Activated gamma-delta T cell treated with anti-CD3 and anti-CD28 coated beads, Interleukin-2, amount 50 U/mL, for 16 hours (primary cell): ENCODE data around the gene ODAD4.
"Not testable (repeated sequence)": the region's sequence is repeated elsewhere in the genome, so short reads cannot be mapped to it uniquely, and the experiment has no call there.

ENCODE experiments used
- DNase-seq: peaks from one replicate; pipeline ENCODE4 v3.0.0-alpha.2; 2020; ENCODE audit warnings: low read depth

ODAD4 gene

DNA sequence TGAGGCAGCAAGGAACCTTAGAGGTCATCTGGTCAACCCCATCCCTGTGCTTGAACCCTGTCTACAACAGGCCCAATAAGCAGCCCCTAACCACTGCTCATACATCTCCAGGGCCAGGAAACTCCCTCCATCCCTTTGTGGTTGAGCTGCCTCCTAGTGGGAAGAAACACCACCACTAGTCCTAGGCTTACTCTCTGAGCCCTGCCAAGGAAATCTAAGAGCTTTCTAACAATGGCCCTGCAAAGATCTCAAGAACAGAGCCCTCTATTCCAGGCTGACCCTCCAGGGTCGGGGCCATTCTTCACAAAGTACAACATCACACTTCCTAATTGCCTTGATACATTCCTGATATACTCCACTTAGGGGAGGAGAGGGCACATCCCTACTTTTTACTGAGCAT lies 17.5 kb upstream of the ODAD4 start:
- DNase-seq = no peak

- DNase-seq = no peak
Observed at GRCh38 chr17:41913798-41914197, 16.6 kb upstream of the ODAD4 start.

DNA sequence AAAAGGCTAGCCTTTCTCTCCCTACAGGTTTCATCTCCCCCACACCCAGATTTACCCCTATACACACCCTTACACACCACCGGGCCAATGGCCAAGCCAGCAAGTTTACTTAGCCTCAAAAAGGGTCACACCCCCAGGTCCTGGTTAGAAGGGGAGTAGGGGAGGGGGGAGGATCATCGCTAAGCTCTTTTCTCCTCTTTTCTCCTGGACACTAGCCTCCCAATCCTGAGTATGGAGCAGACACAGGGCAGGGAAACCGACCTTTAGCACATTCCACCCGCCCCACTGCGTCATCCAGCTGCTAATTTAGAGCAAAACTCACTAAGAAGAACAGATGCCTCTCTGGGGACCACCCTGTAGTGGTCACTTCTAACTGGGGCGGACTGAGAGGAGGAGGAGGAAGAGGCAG lies 16.1 kb upstream of the ODAD4 start:
- no peak for DNase-seq

DNA sequence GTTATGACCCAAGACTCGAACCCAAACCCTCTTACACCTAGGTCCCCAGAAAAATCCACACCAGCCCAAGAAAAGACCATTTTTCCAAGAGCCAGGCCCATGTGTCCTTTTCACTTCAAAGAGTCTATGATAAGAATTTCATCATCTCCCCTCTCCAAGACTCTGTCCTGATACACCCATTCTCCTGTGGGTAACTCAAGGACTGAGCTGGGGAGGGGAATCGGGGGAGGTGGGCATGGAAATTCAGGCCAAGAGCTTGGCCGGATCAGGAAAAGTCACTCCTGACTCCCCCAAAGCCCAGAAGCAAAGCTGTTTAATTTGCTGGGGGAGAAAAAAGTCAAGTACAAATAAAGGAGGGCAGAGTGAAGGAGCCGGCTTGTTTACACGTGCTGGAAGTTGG lies 15.4 kb upstream of the ODAD4 start:
- no peak for DNase-seq

- no peak for DNase-seq
Observed at GRCh38 chr17:41915566-41915965, 14.9 kb upstream of the ODAD4 start.

GRCh38 chr17:41917192-41917591 lies 13.2 kb upstream of the ODAD4 start:
- DNase-seq = no peak

DNA sequence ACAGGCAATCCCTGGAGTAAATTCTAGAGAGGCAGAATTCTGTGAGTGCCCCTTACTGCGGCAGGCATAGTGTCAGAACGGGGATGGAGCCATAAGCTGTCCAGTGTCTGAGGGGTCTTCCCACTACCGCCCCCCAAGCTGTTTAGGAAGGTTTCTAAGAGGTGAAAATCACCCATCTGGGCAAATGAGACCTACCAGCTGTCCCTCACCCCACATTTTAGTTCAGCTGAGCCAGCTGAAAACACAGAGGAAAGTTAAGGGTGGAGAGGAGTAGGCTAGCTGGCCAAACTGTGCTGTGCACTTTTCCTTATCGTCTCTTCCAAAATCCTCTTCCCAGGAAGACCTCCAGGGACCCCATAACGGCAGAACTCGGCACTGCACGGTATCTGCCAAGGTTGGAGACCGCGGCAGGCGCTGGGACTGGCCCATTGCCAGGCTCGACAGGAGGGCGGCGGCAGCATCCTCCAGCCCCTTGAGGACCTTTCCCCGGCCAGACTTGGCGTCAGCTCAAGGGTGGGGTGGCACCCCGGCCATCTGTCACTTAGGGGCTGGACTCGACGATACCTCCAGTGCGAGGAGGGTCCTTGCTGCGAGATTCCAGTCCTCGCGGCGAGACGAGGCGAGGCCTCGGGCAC lies 12.6 kb upstream of the ODAD4 start:
- peak; percentile 4 for DNase-seq

- peak; percentile 94 for DNase-seq
Observed at GRCh38 chr17:41918314-41919164, 11.9 kb upstream of the ODAD4 start, which contains the start of gene ACLY. Gene ACLY (minus strand): TSS chr17:41918951. CDS start chr17:41913873, 5,078 bp downstream.

- DNase-seq = no peak
Observed at GRCh38 chr17:41919165-41919817, 11.1 kb upstream of the ODAD4 start.

DNA sequence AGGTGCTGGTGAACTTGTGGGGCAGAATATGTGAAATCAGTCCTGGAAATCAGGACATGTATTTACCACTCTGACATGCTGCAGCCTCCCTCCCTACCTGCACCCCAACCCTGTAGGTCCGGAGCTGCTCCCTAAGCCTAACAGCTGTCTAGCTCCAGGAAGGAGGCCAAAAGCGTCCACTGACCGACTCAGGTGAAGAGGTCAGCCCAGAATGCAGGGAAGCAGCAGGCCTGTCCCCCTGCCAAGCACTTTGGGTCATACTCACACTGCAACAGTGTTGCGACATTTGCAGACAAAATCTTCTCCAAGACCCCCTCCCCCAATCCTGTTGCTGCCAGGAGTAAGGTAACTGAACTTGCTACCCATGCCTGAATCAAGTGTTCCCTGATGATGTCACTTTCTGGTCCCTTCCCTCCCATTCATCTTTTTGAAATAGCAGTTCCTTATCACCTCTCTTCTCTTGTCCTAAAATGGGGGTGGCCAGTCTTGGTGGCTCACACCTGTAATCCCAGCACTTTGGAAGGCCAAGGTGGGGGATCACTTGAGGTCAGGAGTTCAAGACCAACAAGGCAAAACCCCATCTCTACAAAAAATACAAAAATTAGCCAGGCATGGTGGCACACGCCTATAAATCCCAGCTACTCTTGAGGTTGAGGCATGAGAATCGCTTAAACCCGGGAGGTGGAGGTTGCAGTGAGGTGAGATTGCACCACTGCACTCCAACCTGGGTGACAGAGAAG lies 10.4 kb upstream of the ODAD4 start:
- no peak for DNase-seq

GRCh38 chr17:41920580-41920955 lies 9.8 kb upstream of the ODAD4 start:
- DNase-seq = no peak

GRCh38 chr17:41925991-41926590 lies 4.3 kb upstream of the ODAD4 start:
- no peak for DNase-seq

DNA sequence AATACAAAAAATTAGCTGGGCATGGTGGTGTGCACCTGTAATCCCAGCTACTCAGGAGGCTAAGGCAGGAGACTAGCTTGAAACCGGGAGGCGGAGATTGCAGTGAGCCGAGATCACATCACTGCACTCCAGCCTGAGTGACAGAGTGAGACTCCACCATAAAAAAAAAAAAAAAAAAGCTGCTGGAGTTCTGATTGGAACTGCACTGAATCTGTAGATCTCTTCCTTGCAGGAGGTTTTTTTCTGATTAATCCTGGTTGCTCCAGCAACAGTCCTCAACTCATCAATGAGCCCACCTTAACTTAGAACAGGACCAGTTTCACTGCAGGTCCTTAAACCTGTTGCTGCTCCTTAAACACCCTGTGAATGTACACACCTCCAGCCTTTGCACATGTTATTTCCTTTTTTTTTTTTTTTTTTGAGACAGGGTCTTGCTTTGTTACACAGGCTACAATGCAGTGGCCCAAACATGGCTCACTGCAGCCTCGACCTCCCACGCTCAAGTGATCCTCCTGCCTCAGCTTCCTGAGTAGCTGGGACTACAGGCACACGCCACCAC lies 1.6 kb upstream of the ODAD4 start:
- no peak for DNase-seq

GRCh38 chr17:41930833-41931156 lies 378 bp downstream of the ODAD4 start:
- DNase-seq = not testable (repeated sequence)

DNA sequence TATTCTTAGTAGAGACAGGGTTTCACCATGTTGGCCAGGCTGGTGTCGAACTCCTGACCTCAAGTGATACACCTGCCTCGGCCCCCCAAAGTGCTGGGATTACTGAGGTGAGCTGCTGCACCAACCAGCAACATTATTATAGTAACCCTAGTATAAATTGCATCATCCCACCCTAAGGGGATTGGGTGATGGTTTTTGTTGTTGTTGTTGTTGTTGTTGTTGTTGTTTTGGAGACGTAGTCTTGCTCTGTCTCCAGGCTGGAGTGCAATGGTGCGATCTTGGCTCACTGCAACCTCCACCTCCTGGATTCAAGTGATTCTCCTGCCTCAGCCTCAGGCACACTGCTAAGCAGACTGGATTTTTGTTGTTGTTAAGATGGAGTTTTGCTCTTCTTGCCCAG lies 1.3 kb downstream of the ODAD4 start:
- DNase-seq = not testable (repeated sequence)

GRCh38 chr17:41932816-41933389 lies 2.5 kb downstream of the ODAD4 start:
- DNase-seq = no peak

DNA sequence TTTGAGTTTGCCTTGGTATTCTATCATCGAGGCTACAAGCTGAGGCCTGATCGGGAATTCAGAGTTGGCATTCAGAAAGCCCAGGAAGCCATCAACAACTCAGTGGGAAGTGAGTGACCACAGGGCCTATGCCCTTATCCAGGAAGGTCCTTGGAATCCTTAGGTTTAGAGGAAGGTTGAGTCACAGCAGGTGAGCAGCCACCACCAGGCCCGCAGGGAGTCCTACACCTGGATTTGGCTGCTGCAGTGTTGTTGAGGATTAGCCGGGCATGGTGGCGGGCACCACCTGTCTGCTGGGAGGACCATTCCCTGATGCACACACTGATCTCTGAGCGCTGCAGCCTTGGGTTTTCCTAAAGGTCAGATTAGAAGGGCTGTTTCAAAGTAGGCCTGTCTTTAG lies 5.2 kb downstream of the ODAD4 start:
- no peak for DNase-seq

- DNase-seq = no peak
Observed at GRCh38 chr17:41937970-41938954, 7.8 kb downstream of the ODAD4 start.

- DNase-seq = no peak
Observed at GRCh38 chr17:41939044-41939692, 8.8 kb downstream of the ODAD4 start.

- no peak for DNase-seq
Observed at GRCh38 chr17:41939693-41940090, 9.3 kb downstream of the ODAD4 start.
